Activated T-cell treated with anti-CD3 and anti-CD28 coated beads, Interleukin-2, amount 50 U/mL, for 24 hours (primary cell): Measurements from ENCODE around the gene GPC4.

Source experiments
- DNase-seq: peaks from one replicate; pipeline ENCODE4 v3.0.0-alpha.2; 2020
- H3K27ac Mint-ChIP-seq: 2 replicates; pipeline ENCODE4 v1.8.0; 2020; ENCODE audit warnings: mild to moderate bottlenecking, mixed read lengths
- H3K27me3 Mint-ChIP-seq: 2 replicates; pipeline ENCODE4 v1.8.0; 2020; ENCODE audit warnings: mixed read lengths
- H3K36me3 Mint-ChIP-seq: 2 replicates; pipeline ENCODE4 v1.8.0; 2020; ENCODE audit warnings: low read depth, mixed read lengths
- H3K4me1 Mint-ChIP-seq: 2 replicates; pipeline ENCODE4 v1.8.0; 2020; ENCODE audit warnings: low read depth, mixed read lengths
- H3K4me3 Mint-ChIP-seq: 2 replicates; pipeline ENCODE4 v1.8.0; 2020; ENCODE audit warnings: mild to moderate bottlenecking, moderate library complexity, mixed read lengths
- H3K9me3 Mint-ChIP-seq: 2 replicates; pipeline ENCODE4 v1.8.0; 2020; ENCODE audit warnings: mixed read lengths

Gene GPC4

DNA sequence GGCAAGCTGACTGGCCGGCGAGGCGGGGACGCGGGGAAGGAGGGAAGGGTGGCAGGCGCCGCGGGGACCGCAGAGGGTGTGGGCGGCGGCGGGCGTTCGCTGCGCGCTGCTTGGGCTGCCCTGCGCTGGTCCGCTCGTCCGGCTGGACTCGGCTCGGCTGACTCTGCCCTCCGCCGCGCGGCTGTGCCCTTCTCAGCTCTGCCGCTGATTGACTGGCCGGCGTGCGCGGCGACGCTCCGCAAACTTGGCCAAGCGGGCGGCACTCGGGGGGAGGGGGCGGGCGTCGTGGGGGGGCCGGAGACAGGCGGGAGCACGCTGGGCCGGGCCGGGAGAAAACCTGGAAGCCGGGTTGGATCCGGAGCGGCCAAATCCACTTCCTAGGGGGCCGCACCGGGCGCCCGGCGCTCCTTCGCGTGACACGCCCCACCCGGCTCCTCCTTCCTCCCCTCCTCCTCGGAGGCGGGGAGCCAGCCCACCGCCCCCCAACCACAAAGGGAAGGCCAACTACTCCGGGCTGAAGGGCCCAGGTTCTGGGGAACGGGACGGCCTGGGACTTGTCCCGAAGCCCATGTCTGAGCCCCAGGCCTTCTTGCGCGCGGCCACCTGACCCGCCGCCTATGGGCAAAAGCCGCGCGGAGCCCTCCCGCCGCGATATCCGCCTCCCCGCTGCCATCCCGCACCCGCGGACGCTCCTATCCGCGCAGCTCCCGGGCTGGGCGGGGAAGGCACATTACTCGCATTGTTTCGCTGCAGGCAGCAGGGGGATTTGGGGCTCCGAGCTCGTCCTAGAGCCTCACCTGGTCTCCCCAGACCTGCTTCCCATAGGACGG is at the start of gene GPC4:
TSS of gene GPC4 (minus strand) at position 214 of the 830 bp plus-strand sequence. CDS start 524 bp downstream, outside the sequence.
- Mint-ChIP-seq H3K36me3 (no peaks in the 10 kb centered on the region), H3K4me3 (peak within 1 kb of the TSS; percentile 62), H3K4me1 (peaks cover 8% of the 10 kb centered on the region), H3K27me3 (peaks cover 81% of the 10 kb centered on the region), H3K27ac (no peak within 1 kb of the TSS), H3K9me3 (no peaks in the 10 kb centered on the region)
- no peak for DNase-seq

DNA sequence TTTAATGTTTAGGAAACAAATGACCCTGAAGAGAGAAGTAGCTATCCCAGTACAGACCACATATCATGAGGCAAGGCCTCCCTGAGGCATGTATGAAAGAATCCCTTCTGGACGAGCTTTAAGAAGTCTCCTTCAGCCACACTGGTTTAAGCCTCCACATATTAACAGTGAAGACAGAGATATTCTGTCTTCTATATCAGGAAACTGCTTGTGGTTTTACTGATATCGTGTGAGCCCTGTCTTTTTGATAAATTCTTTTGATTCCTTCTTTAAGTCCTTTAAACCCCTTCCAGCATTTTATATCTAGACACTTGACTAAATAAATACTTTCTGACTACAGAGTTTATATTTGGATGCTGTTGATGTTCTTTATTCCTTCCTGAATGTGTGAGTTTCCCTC is 45.9 kb upstream of the GPC4 start:
- no peaks in the 10 kb centered on the region for H3K36me3 Mint-ChIP-seq
- no peak overlapping the region for H3K27ac Mint-ChIP-seq
- no peak overlapping the region for H3K4me3 Mint-ChIP-seq
- no peaks in the 10 kb centered on the region for H3K9me3 Mint-ChIP-seq
- no peaks in the 10 kb centered on the region for H3K4me1 Mint-ChIP-seq
- DNase-seq = no peak
- peaks cover 29% of the 10 kb centered on the region for H3K27me3 Mint-ChIP-seq

DNA sequence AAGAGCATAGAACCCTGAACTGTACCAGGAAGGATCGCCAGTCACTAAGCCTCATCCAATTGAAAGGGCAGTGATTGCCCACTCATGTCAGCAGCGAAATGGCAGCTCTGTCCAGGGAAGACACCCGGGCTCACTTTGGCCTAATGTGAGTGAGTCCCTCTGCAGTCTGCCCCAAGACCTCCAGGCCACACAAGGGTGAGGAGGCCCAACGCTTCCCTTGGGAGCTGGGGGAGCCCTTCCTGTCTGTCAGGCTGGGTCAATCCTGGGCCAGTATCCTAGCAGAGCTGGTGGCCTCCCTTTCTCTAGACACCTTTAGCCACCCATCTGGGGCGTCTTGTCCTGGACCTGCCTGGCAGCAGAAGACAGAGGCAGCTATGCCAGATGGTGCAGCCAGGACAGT is 39.6 kb upstream of the GPC4 start:
- Mint-ChIP-seq H3K36me3 (no peaks in the 10 kb centered on the region), H3K27me3 (peaks cover 33% of the 10 kb centered on the region), H3K9me3 (no peaks in the 10 kb centered on the region), H3K4me1 (no peaks in the 10 kb centered on the region), H3K27ac (no peak overlapping the region), H3K4me3 (no peak overlapping the region)
- DNase-seq = no peak

DNA sequence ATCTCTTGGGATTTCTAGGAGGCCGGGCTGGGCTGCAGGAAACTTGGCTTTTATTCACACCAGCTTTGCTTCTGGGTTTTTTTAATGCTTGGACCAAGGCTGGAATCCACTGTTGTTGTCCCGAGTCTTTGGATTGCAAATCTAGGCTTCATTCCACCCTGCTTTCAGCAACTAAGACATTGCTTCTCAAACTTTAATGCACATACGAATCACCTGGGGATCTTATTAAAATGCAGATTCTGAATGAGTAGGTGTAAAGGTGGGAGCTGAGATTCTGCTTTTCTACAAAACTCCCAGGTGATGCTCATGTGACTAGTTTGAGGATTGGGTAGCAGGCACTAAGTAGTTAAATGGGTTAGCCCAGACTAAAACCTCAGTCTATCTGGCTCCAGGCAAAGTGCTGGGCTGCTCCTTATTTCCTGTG is 39.2 kb upstream of the GPC4 start:
- Mint-ChIP-seq H3K9me3 (no peaks in the 10 kb centered on the region), H3K4me1 (no peaks in the 10 kb centered on the region), H3K4me3 (no peak overlapping the region), H3K27me3 (peaks cover 33% of the 10 kb centered on the region), H3K27ac (no peak overlapping the region), H3K36me3 (no peaks in the 10 kb centered on the region)
- no peak for DNase-seq

DNA sequence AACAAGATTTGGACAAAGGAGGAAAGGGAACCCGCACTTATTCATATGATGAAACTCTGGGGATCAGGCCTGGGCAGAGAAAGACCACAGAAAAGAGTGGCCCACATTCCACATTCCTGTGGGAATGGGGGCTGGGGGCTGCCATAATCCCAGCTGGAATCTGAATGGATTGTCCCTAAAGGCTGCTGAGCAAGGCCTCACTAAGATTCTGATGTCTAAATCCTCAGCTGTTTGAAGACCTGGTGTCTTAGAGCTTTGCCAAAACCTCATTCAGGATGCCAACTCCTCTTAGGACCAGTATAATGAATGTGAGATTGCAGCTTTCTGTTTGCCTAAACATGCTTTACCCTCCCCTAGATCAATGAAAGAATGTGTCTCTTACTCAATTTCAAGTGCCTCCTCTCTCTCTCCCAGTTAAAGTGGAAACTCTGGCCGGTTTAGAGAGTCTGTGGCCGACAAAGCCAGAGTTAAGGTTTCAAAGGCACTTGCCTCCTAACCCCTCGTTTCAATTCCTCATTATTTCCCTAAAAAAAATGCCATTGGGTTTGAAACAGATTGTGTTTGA is 33.3 kb upstream of the GPC4 start:
- H3K4me3 Mint-ChIP-seq = no peak overlapping the region
- H3K27ac Mint-ChIP-seq = no peak overlapping the region
- H3K27me3 Mint-ChIP-seq = peaks cover 43% of the 10 kb centered on the region
- H3K4me1 Mint-ChIP-seq = peaks cover 5% of the 10 kb centered on the region
- no peak for DNase-seq
- H3K36me3 Mint-ChIP-seq = no peaks in the 10 kb centered on the region
- H3K9me3 Mint-ChIP-seq = no peaks in the 10 kb centered on the region

DNA sequence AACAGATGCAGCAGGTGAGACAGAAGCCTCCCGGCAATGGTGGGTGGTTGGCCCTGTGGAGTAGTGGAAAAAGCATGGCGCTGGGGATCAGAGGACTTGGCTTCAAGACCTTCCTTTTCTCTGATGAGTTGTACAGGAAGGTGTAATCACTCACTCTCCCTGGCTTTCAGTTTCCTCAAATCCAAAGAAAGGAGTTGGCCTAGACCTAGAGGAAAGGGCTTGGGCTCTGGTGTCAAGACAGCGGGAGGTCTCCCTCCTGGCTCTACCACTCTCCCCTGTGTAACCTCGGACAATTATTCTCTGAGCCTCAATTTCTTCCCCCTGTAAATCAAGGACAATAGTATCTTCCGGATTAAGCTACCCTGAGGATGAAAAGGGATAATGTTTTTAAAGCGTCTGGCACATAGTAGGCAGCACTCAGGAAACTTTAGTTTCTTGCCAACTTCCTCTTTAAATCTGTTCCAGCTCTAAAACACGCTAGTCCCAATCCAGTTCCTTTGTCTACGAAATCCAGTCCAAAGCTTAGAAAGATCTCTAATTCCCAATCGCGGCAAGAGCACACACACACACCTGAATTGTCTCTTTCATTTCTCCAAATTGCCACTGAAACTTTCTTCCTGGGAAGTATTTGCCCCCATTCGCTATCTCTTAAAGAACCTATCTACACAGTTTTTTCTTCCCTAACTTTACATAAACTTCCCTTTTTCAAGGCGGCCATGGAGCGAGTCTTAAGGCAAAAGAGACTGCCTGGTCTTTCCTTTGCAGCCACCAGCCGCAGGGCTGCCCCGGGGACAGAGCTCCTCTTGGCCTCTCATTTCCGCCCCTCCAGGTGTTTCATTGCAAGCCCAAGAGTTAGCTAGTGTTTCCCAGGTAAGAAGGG is 29.9 kb upstream of the GPC4 start:
- Mint-ChIP-seq H3K4me3 (no peak overlapping the region), H3K27me3 (peaks cover 65% of the 10 kb centered on the region), H3K36me3 (no peaks in the 10 kb centered on the region), H3K4me1 (peaks cover 5% of the 10 kb centered on the region), H3K9me3 (no peaks in the 10 kb centered on the region), H3K27ac (no peak overlapping the region)
- DNase-seq = no peak

DNA sequence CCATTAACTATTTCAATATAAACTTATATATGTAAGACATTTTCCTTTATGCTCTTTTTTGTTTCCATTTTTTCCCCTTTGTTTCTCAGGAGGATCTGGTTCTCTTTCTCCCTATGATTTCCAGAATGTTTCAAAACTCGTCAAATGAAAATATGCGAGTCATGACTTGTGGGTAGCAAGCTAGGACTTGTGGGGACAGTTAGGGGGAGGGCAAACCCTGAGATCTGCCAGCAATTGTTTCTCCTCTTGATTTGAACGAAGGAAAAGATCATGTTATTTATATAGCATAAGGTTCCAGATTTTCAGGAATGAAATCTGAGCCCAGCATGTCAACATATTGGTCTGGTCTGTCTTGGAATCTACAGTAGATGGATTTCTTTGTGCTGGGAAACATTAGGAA is 28.9 kb upstream of the GPC4 start:
- Mint-ChIP-seq H3K36me3 (no peaks in the 10 kb centered on the region), H3K27ac (no peak overlapping the region), H3K4me3 (no peak overlapping the region), H3K4me1 (peaks cover 5% of the 10 kb centered on the region), H3K27me3 (peaks cover 71% of the 10 kb centered on the region), H3K9me3 (no peaks in the 10 kb centered on the region)
- no peak for DNase-seq

DNA sequence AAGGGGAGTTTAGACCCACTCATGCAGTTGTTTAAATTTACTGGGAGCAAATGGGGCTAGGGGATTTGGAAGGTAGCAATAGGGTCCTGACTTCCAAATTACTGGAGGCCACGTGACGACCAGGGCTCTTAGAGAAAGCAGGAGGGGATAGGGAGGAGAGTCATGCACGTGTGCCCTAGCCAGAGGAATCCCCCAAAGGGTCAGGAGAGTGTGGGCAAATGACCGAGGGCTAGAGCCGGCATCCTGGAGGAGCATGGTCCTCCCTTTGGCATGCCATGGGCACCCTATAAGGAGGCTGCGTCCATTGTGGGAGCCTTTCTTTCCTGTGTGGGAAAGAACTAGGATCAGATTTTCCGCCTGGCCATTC is 25.5 kb upstream of the GPC4 start:
- H3K4me1 Mint-ChIP-seq = peaks cover 5% of the 10 kb centered on the region
- no peaks in the 10 kb centered on the region for H3K36me3 Mint-ChIP-seq
- no peak overlapping the region for H3K27ac Mint-ChIP-seq

DNA sequence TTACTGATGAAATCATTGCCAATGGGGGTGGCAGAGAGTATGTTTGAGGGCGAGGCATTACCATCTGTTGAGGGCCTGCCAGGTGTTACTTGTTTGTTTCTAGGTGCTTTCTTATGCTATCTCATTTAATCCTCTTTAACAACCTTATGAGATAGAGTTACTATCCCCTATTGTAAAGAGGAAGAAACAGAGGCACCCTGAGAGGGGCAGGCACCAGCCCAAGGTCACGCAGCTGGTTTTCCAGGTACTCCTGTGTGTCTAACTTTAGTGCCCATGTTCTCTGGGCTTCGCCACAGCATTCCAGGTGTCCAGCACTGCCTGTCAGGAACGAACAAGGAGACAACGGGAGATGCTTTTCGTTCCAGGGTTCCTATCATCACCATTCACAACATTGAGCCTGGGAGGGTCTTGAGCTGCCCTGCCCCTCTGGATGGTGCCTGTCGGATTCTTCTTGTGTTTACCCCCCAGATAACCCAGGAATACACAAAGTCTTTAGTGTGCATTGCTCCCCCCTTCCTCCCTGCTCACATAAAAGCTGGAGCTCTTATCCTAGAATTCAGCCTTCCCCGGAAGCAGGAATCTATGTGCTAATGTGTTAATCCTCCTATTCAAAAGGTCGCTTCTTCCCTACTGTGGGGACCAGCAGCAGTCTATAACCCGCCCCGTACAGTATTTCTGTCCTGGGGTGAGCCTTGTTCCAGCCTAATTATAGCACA is 24.9 kb upstream of the GPC4 start:
- H3K27me3 Mint-ChIP-seq = peaks cover 57% of the 10 kb centered on the region
- H3K4me1 Mint-ChIP-seq = no peaks in the 10 kb centered on the region
- H3K27ac Mint-ChIP-seq = no peak overlapping the region
- no peaks in the 10 kb centered on the region for H3K36me3 Mint-ChIP-seq
- no peak overlapping the region for H3K4me3 Mint-ChIP-seq
- no peaks in the 10 kb centered on the region for H3K9me3 Mint-ChIP-seq
- DNase-seq = no peak

More for the DNA sequence above, 25.5 kb upstream of the GPC4 start:
- Mint-ChIP-seq H3K27me3 (peaks cover 59% of the 10 kb centered on the region), H3K4me3 (no peak overlapping the region), H3K9me3 (no peaks in the 10 kb centered on the region)
- DNase-seq = no peak

DNA sequence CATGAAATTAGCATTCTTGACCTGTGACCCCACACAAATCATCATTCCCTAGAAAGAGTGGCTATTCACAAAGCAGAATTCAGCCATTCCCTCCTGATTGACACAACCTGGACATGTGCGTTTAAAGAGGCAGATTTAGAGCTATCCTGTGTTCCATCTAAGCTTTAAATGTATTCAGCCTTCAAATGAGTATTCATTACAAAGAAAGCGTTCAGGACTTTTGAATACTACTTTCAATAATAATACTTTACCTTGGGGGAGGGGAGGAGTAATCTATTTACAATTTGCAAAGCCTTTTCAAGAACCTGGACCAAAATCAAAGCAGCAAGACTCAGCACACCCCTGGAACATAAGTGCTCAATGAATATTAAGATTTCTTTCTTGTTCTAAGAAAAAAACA is 22.5 kb upstream of the GPC4 start:
- Mint-ChIP-seq H3K36me3 (no peaks in the 10 kb centered on the region), H3K9me3 (no peaks in the 10 kb centered on the region), H3K27me3 (peaks cover 41% of the 10 kb centered on the region), H3K27ac (no peak overlapping the region), H3K4me1 (no peaks in the 10 kb centered on the region), H3K4me3 (no peak overlapping the region)
- DNase-seq = no peak

DNA sequence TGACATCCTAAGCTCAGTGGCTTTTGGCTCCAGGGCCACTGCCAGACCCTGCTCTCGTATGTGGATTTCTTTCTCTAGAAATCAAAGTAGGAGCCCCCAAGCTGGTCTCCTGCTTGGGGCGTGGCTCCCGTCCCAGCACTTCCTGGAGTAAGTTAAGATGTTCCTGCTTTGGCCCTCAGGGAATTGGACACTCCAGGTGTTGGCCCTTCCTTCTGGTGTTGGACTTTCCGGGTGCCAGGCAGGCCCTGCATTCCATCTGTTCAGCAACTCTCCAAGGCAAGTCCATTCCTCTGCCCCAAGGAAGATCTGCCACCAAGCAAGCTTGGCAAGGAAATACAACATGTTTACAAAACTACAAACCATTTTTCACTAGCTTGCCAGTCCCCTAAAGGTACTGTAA is 22.1 kb upstream of the GPC4 start:
- H3K36me3 Mint-ChIP-seq = no peaks in the 10 kb centered on the region

DNA sequence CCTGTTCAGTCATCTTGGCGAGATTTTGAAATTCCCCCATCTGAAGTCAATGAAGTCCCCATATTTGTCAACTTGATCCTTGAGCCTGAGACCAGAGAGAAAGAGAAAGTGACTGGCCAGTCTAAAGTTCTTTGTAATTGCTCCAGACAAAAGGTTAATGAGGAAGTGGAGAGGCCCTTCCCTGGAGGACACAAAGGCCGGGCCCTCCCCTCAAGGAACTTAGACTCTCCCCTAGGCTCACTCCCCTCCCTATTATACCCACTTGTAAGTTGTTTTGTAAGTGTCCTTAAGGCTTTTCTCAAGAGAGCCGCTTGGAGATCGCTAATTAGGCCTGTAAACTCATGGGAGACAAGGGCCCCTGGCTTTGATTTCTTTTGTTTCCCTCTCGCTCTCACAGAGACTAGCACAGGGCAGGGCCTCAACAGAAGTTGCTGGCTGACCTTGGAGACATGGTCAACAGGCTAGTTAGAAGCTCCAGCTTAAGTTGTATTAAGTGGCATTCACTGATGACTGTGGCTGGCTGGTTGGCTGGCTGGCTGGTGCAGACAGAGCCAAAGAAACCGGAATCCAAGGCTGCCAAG is 20.3 kb upstream of the GPC4 start:
- no peaks in the 10 kb centered on the region for H3K9me3 Mint-ChIP-seq
- no peaks in the 10 kb centered on the region for H3K36me3 Mint-ChIP-seq
- H3K4me3 Mint-ChIP-seq = no peak overlapping the region
- H3K27ac Mint-ChIP-seq = no peak overlapping the region
- no peaks in the 10 kb centered on the region for H3K4me1 Mint-ChIP-seq
- H3K27me3 Mint-ChIP-seq = peaks cover 36% of the 10 kb centered on the region
- DNase-seq = no peak

More for the DNA sequence above, 22.1 kb upstream of the GPC4 start:
- no peak overlapping the region for H3K27ac Mint-ChIP-seq
- H3K9me3 Mint-ChIP-seq = no peaks in the 10 kb centered on the region
- no peaks in the 10 kb centered on the region for H3K4me1 Mint-ChIP-seq
- H3K27me3 Mint-ChIP-seq = peaks cover 41% of the 10 kb centered on the region
- no peak for DNase-seq
- H3K4me3 Mint-ChIP-seq = no peak overlapping the region

DNA sequence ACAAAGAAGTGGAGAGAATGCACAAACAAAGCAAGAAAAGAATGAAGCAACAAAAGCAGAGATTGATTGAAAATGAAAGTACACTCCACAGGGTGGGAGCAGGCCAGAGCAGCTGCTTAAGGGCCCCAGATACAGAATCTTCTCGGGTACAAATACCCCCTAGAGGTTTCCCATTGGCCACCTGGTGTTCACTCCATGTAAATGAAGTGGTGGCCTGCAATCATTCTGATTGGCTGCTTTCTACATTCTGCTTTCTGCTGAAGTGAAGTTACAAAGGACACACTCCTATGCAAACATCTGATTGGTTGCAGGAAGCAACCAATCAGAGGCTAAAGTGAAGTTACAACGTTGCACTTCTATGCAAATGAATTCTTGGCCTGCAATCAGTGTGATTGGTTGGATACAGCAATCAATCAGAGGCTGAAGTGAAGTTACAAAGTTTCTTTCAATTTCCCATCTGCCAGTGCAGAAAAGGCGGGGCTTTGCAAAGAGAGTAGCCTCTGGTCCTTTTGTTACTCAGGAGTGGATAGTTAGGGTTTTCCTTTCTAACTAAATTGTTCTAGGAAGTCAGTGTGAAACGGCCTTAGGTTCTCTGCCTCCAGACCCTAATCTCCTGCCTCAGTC is 19.0 kb upstream of the GPC4 start:
- H3K4me3 Mint-ChIP-seq = no peak overlapping the region

DNA sequence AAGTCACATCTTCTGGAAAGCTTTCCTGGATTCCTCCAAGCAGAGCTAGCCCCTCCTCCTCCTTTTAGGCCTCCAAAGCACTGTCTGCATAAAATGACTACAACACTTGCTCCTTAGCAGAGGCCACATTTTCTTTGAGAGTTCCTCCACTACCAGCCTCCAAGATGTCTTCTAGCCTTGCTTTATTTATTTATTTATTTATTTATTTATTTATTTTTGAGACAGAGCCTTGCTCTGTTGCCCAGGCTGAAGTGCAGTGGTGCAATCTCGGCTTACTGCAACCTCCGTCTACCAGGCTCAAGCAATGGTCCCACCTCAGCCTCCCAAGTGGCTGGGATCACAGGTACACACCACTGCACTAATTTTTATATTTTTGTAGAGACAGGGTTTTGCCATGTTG is 4.6 kb upstream of the GPC4 start:
- H3K36me3 Mint-ChIP-seq = no peaks in the 10 kb centered on the region
- peaks cover under 1% of the 10 kb centered on the region for H3K4me1 Mint-ChIP-seq
- H3K4me3 Mint-ChIP-seq = no peak overlapping the region
- no peaks in the 10 kb centered on the region for H3K9me3 Mint-ChIP-seq
- DNase-seq = no peak
- H3K27ac Mint-ChIP-seq = no peak overlapping the region
- H3K27me3 Mint-ChIP-seq = peaks cover 60% of the 10 kb centered on the region

More for the DNA sequence above, 19.0 kb upstream of the GPC4 start:
- peaks cover 32% of the 10 kb centered on the region for H3K27me3 Mint-ChIP-seq
- H3K4me1 Mint-ChIP-seq = no peaks in the 10 kb centered on the region
- H3K36me3 Mint-ChIP-seq = no peaks in the 10 kb centered on the region
- H3K9me3 Mint-ChIP-seq = no peaks in the 10 kb centered on the region
- DNase-seq = no peak
- H3K27ac Mint-ChIP-seq = no peak overlapping the region
